Muscle of back (tissue), 11 donors: ENCODE measurements around the gene SHANK2. TPM values are rescaled to one million over a fixed set of nuclear protein-coding genes. Genes with fewer than 3 reads are reported as not detected.

Experiments
- DNase-seq, 3 donors: peaks; one replicate each; pipeline versions ENCODE4 v3.0.0 to v3.0.0-alpha.2; 2013
- polyA plus RNA-seq, 10 donors: library from polyadenylated mRNA; unstranded; fragments of 120-200 nt; gene quantifications; one replicate each; pipeline ENCODE4 v1.2.1, GENCODE V29; 2013; ENCODE audit not compliant: insufficient read length in 10 of 10

Gene SHANK2
- polyA plus RNA-seq, 10 donors: 0.76 to 2.3 (median 1.4) TPM

- DNase-seq: no peak
Measured at GRCh38 chr11:71269603-71270511, 17.5 kb upstream of the SHANK2 start.

DNA sequence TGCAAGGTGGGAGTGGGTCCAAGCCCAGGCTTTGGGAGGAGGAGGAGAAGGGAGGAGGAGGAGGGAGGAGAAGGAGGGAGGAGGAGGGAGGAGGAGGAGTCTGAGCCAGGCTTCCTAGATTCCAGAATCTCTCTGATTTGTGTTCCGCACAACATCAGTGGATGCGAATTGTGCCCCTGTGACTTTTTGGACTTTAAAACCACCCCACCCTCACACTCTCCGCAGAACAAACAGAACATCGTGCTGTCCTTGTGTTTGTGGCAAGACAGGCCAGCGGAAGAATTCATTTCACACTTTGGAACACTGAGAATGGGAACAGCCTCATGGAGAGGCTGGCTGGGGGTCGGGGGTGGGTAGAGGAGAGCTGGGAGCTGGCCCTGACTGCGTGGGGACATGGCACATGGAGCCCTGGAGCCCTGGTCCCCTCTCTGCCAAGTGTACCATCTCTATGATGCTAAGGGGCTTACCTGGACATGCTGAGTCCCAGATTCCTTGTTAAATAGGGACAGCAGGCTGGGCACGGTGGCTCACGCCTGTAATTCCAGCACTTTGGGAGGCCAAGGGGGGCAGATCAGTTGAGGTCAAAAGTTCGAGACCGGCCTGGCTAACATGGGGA lies 16.4 kb upstream of the SHANK2 start:
- DNase-seq: no peak

GRCh38 chr11:71267807-71268421 lies 15.5 kb upstream of the SHANK2 start:
- DNase-seq: no peak

- DNase-seq: no peak
Measured at GRCh38 chr11:71266114-71266833, 13.9 kb upstream of the SHANK2 start.

GRCh38 chr11:71265559-71266092 lies 13.2 kb upstream of the SHANK2 start:
- no peak for DNase-seq

GRCh38 chr11:71263386-71263785 lies 11.0 kb upstream of the SHANK2 start:
- DNase-seq: no peak

- no peak for DNase-seq
Measured at GRCh38 chr11:71255800-71256479, 3.6 kb upstream of the SHANK2 start.

GRCh38 chr11:71255323-71255722 lies 2.9 kb upstream of the SHANK2 start:
- DNase-seq: no peak

DNA sequence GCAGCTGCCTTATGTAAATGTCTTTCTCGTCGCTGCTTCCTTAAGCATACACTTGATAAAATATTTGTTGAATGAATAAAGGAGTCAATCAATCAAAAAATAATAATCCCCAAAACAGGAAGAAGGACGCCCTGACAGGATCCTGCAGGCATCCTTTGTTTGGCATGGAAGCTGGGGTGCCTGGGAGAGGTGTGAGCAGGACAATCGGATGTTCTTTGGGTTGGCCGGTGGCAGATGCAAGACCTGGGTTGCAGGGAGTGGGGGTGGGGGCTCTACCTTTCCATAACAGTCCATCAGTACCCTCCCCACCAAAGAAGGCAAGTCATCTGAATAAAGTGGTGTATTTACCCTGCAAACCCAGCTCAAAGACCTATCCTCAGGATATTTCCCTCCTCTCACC lies 1.4 kb upstream of the SHANK2 start:
- DNase-seq: no peak

DNA sequence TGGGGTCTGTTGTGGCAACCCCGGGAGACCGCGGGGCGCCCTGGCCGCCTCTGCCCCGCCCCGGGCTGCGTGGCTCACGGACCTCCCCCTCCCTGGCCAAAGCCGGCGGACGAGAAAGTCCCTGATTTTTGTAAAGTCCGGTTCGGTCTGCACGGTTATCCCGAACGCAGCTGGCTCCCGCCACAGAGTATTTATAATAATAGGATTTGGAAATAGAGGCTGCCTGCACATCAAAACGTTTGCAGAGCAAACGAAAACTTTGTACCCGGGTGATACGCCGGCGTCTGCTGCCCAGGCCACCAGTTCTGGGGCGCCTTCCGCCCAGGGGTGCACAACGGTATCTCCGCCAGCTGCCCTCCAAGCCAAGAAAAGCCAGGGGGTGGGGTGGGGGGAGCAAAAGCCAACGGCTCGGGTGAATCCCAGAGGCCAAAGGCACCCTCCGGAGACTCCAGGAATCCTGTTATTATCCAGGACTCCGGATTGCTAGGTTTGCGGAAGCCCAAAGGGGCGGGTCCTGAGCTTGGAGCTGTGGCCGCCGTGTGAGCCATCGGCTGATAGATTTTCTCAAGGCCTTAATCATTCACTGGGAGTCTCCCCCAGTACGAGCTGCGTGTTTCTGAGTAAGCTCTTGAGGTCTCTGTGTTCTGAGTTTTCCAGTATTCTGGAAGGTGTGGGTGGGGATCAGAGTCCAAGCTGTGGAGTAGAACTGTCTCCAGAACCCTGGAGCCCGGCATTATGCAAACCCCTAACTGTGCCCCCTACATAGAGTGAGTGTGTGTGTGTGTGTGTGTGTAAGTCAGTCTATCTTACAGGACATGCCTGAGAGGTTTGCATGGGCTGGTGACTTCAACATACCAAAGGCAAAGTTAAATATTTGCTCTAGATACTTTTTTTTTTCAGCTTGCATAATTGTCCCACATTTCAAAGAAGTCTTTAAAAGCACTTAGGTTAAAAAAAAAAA lies 673 bp upstream of the SHANK2 start:
- DNase-seq: peak in 1 of 3 donors; percentile 35

DNA sequence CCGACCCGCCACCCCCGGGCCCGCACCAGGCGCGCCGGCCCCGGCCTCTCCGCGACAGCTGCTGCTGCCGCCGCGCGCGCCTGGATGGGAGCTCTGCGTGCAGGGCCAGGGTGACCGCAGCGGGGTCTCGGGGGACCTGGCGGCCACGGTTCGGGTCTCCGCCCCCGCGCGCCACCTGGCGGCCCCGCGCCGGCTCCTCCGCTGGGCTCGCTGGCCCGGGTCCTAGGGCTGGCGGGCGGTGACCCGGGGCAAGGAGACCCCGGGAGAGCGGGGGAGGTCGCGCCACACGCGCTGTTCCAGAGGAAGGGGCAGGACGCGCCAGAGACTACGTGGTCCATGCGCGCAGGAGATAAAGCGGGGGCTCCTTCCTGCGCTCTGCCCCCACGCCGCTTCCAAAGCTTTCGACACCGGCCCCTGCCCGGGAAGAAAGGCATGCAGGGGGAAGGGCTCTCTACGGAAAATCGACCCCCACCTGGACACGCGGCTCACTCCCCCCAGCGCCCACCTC lies 562 bp downstream of the SHANK2 start:
- peak in 1 of 3 donors; percentile 48 for DNase-seq

GRCh38 chr11:71251151-71251721 lies 1.1 kb downstream of the SHANK2 start:
- DNase-seq: peak in 1 of 3 donors; percentile 25

- DNase-seq: no peak
Measured at GRCh38 chr11:71250523-71251150, 1.7 kb downstream of the SHANK2 start.

DNA sequence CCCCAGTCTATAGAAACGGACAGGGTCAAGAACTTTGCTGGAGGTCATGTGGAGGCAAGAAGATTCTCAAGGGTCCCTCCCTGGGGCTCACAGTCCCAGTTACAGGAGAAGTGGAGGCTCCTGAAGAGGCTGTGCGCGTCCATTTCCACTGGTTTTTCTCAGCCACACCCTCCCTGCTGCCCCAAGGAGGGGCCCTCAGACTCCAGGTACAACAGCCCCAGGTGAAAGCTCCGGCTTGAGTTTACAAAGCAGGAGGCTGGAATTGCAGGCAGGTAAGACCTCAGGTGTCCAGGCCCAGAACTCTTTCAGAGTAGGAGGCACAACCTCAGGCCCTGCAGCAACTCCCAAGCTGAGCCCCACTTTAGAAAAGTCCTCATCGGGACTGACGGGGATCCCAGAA lies 3.1 kb downstream of the SHANK2 start:
- no peak for DNase-seq

GRCh38 chr11:71248656-71249055 lies 3.7 kb downstream of the SHANK2 start:
- no peak for DNase-seq

DNA sequence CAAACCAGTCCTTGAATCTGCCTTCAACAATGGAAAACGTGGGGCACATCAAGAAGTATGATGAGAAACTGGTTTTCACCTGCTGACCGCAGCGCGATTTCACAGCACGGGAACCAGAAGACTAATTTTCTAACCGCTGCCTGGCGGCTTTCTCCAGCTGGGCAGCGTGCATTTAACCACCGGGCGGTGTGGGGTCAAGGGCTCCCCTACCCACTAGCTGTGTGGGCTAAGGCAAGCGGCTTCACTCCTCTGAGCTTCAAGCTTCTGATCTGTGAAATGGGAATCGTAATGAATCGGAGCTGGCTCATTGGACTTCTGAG lies 4.2 kb downstream of the SHANK2 start:
- no peak for DNase-seq

DNA sequence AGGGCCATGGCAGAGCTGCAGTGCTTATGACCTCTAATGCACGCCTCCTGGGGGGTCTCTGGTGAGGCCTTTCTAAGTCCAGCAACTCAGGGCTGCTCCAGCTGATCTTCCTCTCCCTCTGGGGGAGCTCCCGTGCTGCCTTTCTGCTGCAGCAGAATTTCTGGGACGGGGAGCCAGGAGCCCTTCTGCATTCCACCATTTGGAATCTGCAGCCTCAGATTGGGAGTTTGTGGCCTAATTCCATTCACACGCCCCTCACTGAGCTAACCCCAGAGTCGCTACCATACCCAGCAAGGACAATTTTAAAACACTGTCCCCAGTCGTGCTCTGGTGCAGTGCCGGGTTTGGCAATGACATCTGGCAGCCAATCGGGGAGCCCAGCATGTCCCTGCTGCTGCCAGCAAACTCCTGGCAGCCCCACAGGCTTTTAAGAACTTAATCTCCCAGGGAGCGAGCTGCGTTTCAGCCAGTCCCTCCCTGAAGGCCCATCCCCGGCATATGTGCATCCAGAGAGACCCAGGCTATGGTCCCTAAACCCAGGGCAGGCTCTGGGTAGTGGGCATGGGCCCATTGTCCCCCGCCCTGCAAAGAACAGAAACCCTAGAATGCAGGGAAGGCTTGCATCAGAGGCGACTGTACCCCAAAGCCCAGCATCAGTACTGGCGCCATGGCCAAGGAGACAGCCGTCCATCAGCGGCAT lies 4.7 kb downstream of the SHANK2 start:
- peak in 2 of 3 donors; percentile 29 to 55 for DNase-seq

- no peak for DNase-seq
Measured at GRCh38 chr11:71246559-71246958, 5.8 kb downstream of the SHANK2 start.
